ENCODE results near the gene FAM124B.

DNA sequence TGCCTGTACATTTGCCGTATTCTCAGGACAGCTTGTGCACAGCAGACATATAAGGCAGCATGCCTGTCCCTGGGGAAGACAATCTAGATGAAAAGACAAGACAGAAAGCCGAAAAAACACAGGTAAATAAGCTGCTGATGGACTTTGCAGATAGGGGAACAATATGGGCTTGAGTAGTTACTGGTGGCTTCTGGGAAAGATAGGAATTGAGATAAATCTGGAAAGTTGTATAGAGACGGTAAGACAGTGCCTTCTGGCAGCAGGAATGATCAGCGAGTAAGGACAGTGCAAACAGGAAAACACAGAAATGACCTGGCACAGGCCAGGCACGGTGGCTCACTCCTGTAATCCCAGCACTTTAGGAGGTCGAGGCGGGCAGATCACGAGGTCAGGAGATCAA, 70.2 kb downstream of the FAM124B start:
- no peak for TF ChIP-seq CTCF (IDR thresholded peaks at IDR 0.05; ENCODE audit: low read depth, low read length)
- no peak for TF ChIP-seq EZH2phosphoT487 (IDR thresholded peaks at IDR 0.05; ENCODE audit: low read depth)

Data from OCI-LY3 (cell line).